Stimulated activated CD8-positive, alpha-beta memory T cell treated with anti-CD3 and anti-CD28 coated beads, Interleukin-7, amount 100 ng/mL, for 4 hours (primary cell): ENCODE data around the gene MLLT1.

ENCODE experiments used
- DNase-seq, 2 donors: peaks; one replicate each; pipeline ENCODE4 v3.0.0-alpha.2; 2020; ENCODE audit warnings: low read depth in 2 of 2

The MLLT1 gene

DNA sequence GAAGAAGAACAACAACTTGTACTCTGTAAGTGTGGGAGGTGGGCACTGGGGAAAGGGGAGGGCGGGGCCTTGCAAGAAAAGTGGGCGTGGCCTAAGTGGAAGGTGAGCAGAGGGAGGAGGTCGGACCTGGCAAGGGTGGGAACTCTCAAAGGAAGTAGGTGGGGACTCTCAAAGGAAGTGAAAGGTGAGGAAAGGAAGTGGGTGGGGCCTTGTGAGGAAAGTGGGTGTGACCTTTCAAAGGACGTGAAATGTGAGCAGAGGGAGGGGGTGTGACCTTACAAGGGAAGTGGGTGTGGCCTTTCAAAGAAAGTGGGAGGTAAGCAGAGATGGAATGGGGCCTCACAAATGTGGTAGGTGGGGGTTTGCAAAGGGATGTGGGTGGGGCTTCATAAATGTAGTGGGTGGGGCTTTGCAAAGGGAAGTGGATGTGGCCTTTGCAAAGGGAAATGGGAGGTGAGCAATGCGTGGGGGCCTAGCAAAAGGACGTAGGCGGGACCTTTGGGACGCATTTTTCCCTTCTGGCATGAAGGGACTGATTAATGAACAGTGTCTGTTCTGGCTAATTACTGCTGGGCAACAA is 118.4 kb downstream of the MLLT1 start:
- DNase-seq, result peak; percentile 6 to 47
